K562 (cell line): Measurements from ENCODE around the gene ADNP. TPM values are rescaled to one million over a fixed set of nuclear protein-coding genes. Genes with fewer than 3 reads are reported as not detected.

Experiments
- BCL6 ChIP-seq: fragments of 250-450 bp; sonication (Bioruptor Pico); IDR thresholded peaks from 2 replicates; pipeline ENCODE4 v1.4.0; 2020
- BRD4 ChIP-seq: fragments of 200-600 bp; sonication (generic); IDR thresholded peaks from 2 replicates; pipeline ENCODE4 v1.6.1; 2017; ENCODE audit warnings: inconsistent platforms
- E2F3 ChIP-seq: fragments of 250-450 bp; sonication (Bioruptor Pico); IDR thresholded peaks from 2 replicates; pipeline ENCODE4 v1.4.0; 2020; ENCODE audit warnings: mild to moderate bottlenecking
- NCOA2 ChIP-seq, 2 experiments: fragments of 450-650 bp; IDR thresholded peaks; 2 replicates each; pipeline ENCODE4 v1.6.1; 2018; ENCODE audit warnings: mild to moderate bottlenecking in 2 of 2, moderate library complexity in 1 of 2; ENCODE audit not compliant: partially characterized antibody in 2 of 2
- NFIC ChIP-seq: fragments of 450-650 bp; IDR thresholded peaks from 2 replicates; pipeline ENCODE4 v1.6.1; 2017; ENCODE audit warnings: mild to moderate bottlenecking, inconsistent platforms
- XRCC3 ChIP-seq: fragments of 450-650 bp; IDR thresholded peaks from 2 replicates; pipeline ENCODE4 v1.6.1; 2017; ENCODE audit warnings: mild to moderate bottlenecking, moderate library complexity
- ZFX ChIP-seq: sonication (generic); formaldehyde crosslinking; IDR thresholded peaks from 2 replicates; pipeline ENCODE4 v1.8.0; 2022; ENCODE audit warnings: mild to moderate bottlenecking, missing genetic modification reagents, moderate library complexity
- ZNF12 ChIP-seq: sonication (generic); formaldehyde crosslinking; IDR thresholded peaks from 2 replicates; pipeline ENCODE4 v1.4.0; 2020; ENCODE audit warnings: mild to moderate bottlenecking, missing genetic modification reagents
- ZNF224 ChIP-seq: sonication (generic); formaldehyde crosslinking; IDR thresholded peaks from 2 replicates; pipeline ENCODE4 v1.8.0; 2022; ENCODE audit warnings: mild to moderate bottlenecking, missing genetic modification reagents
- ZNF232 ChIP-seq: sonication (generic); formaldehyde crosslinking; IDR thresholded peaks from 2 replicates; pipeline ENCODE4 v1.8.0; 2022; ENCODE audit warnings: mild to moderate bottlenecking, missing genetic modification reagents
- ZNF445 ChIP-seq: fragments of 250-450 bp; sonication (Bioruptor Pico); IDR thresholded peaks from 2 replicates; pipeline ENCODE4 v1.4.0; 2020; ENCODE audit warnings: low read depth, mild to moderate bottlenecking, moderate library complexity
- ZNF76 ChIP-seq: fragments of 250-450 bp; sonication (Bioruptor Pico); IDR thresholded peaks from 2 replicates; pipeline ENCODE4 v1.4.0; 2020; ENCODE audit warnings: mild to moderate bottlenecking, moderate library complexity, borderline replicate concordance
- polyA plus RNA-seq, 8 experiments: library from polyadenylated mRNA; depleted of rRNA in 4 of 8; stranded (reverse) in 5 of 8; unstranded in 3 of 8; fragments of >200 nt; fragmentation: Nextera tagmentation in 2 of 8; fragmentation: Illumina TruSeq in 1 of 8; extraction: Ambion mirVana in 2 of 8; extraction: Trizol in 1 of 8; gene quantifications; 2 replicates each; pipeline versions ENCODE4 v1.2.1 to v1.2.3, GENCODE V29; 2011 to 2014; ENCODE audit warnings: inconsistent platforms in 1 of 8, missing spikeins in 1 of 8
- total RNA-seq, 7 experiments: library from RNA; depleted of rRNA in 6 of 7; stranded (reverse); fragments of >200 nt in 6 of 7; fragmentation: Illumina TruSeq in 2 of 7; extraction: Trizol in 2 of 7; gene quantifications; 2 replicates each; pipeline versions ENCODE4 v1.2.1 to v1.2.3, GENCODE V29; 2011 to 2021; ENCODE audit warnings: low replicate concordance in 1 of 7
- TF ChIP-seq, protein P1 (sequence below): fragments of 250-450 bp; sonication (Bioruptor Pico); IDR thresholded peaks from 2 replicates; pipeline ENCODE4 v1.8.0; 2022; ENCODE audit warnings: moderate library complexity, mild to moderate bottlenecking, inconsistent platforms
- TF ChIP-seq, protein P2 (sequence below), 2 experiments: IDR thresholded peaks; 2 replicates each; pipeline ENCODE4 v1.6.1; 2012; ENCODE audit warnings: improper control_type of control experiment in 2 of 2, low read depth in 2 of 2, low read length in 2 of 2, borderline replicate concordance in 1 of 2
- TF ChIP-seq, protein P3 (sequence below): sonication (generic); formaldehyde crosslinking; IDR thresholded peaks from 2 replicates; pipeline ENCODE4 v1.8.0; 2023; ENCODE audit warnings: mild to moderate bottlenecking, missing genetic modification reagents
- TF ChIP-seq, protein P4 (sequence below): conservative IDR thresholded peaks from 2 replicates; pipeline ENCODE4 v1.6.1; 2011; ENCODE audit warnings: low read depth, mild to moderate bottlenecking, low read length; ENCODE audit not compliant: control insufficient read depth
- TF ChIP-seq, protein P5 (sequence below): IDR thresholded peaks from 3 replicates; pipeline ENCODE4 v1.6.1; 2011; ENCODE audit warnings: borderline replicate concordance, mild to moderate bottlenecking; ENCODE audit not compliant: insufficient read length, insufficient read depth
- TF ChIP-seq, protein P6 (sequence below): sonication (generic); formaldehyde crosslinking; IDR thresholded peaks from 2 replicates; pipeline ENCODE4 v1.8.1; 2023; ENCODE audit warnings: mild to moderate bottlenecking, missing genetic modification reagents, moderate library complexity

Gene ADNP
- total and polyA plus RNA-seq, 9 of the 15 experiments (the other 6 are each of a cell fraction or from before 2014, with no cell fraction given): 17.8 to 59.9 (median 25.3) TPM

DNA sequence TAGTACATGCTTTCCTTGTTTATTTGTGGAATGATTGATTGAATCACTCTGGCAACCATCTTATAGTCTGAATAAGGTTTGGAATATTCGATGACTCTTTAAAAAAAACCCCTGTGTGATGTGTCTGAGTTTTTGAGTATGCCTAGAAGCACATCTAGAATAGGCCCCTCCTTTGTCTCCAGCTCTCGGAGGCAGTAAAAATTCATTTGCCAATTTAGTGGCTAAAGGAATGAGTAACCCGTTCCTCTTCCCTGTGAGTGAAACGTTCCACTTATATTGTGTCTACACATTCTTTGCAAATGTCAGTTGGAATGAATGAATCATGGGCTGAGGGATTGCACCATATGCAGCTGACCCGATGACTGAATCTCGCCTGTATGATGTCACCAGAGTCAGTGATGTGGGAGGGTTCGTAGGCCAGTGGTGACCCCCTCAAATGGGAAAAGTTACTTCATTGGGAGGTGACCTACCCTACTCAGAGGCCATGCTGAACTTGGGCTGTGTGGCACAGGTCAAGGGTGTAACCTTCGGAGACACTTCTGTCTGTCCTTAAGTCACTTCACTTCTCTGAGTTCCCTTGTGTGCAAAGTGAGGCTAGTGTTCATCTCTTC lies 48.9 kb upstream of the ADNP start (continued):
- TF ChIP-seq, protein P1, sequence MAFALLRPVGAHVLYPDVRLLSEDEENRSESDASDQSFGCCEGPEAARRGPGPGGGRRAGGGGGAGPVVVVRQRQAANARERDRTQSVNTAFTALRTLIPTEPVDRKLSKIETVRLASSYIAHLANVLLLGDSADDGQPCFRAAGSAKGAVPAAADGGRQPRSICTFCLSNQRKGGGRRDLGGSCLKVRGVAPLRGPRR: no peak
- no peak for TF ChIP-seq ZNF12 (CRISPR knock-in tag)
- TF ChIP-seq NCOA2 (IDR thresholded peaks at IDR 0.05; ENCODE audit: partially characterized antibody in 2 of 2): no peak
- TF ChIP-seq ZNF76 (CRISPR knock-in tag): no peak
- TF ChIP-seq, protein P2, sequence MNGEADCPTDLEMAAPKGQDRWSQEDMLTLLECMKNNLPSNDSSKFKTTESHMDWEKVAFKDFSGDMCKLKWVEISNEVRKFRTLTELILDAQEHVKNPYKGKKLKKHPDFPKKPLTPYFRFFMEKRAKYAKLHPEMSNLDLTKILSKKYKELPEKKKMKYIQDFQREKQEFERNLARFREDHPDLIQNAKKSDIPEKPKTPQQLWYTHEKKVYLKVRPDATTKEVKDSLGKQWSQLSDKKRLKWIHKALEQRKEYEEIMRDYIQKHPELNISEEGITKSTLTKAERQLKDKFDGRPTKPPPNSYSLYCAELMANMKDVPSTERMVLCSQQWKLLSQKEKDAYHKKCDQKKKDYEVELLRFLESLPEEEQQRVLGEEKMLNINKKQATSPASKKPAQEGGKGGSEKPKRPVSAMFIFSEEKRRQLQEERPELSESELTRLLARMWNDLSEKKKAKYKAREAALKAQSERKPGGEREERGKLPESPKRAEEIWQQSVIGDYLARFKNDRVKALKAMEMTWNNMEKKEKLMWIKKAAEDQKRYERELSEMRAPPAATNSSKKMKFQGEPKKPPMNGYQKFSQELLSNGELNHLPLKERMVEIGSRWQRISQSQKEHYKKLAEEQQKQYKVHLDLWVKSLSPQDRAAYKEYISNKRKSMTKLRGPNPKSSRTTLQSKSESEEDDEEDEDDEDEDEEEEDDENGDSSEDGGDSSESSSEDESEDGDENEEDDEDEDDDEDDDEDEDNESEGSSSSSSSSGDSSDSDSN (IDR thresholded peaks at IDR 0.05; ENCODE audit: borderline replicate concordance in 1 of 2, low read depth in 2 of 2, low read length in 2 of 2): no peak
- TF ChIP-seq ZNF445 (CRISPR knock-in tag): no peak
- no peak for TF ChIP-seq XRCC3
- no peak for TF ChIP-seq ZFX
- TF ChIP-seq NFIC: no peak
- TF ChIP-seq ZNF232 (CRISPR knock-in tag): no peak
- TF ChIP-seq, protein P3, sequence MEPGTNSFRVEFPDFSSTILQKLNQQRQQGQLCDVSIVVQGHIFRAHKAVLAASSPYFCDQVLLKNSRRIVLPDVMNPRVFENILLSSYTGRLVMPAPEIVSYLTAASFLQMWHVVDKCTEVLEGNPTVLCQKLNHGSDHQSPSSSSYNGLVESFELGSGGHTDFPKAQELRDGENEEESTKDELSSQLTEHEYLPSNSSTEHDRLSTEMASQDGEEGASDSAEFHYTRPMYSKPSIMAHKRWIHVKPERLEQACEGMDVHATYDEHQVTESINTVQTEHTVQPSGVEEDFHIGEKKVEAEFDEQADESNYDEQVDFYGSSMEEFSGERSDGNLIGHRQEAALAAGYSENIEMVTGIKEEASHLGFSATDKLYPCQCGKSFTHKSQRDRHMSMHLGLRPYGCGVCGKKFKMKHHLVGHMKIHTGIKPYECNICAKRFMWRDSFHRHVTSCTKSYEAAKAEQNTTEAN (CRISPR knock-in tag): no peak
- TF ChIP-seq, protein P4, sequence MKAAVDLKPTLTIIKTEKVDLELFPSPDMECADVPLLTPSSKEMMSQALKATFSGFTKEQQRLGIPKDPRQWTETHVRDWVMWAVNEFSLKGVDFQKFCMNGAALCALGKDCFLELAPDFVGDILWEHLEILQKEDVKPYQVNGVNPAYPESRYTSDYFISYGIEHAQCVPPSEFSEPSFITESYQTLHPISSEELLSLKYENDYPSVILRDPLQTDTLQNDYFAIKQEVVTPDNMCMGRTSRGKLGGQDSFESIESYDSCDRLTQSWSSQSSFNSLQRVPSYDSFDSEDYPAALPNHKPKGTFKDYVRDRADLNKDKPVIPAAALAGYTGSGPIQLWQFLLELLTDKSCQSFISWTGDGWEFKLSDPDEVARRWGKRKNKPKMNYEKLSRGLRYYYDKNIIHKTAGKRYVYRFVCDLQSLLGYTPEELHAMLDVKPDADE: no peak
- no peak for TF ChIP-seq BRD4
- no peak for TF ChIP-seq BCL6
- no peak for TF ChIP-seq E2F3
- no peak for TF ChIP-seq ZNF224 (CRISPR knock-in tag)
- TF ChIP-seq, protein P5, sequence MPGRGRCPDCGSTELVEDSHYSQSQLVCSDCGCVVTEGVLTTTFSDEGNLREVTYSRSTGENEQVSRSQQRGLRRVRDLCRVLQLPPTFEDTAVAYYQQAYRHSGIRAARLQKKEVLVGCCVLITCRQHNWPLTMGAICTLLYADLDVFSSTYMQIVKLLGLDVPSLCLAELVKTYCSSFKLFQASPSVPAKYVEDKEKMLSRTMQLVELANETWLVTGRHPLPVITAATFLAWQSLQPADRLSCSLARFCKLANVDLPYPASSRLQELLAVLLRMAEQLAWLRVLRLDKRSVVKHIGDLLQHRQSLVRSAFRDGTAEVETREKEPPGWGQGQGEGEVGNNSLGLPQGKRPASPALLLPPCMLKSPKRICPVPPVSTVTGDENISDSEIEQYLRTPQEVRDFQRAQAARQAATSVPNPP: no peak
- TF ChIP-seq, protein P6, sequence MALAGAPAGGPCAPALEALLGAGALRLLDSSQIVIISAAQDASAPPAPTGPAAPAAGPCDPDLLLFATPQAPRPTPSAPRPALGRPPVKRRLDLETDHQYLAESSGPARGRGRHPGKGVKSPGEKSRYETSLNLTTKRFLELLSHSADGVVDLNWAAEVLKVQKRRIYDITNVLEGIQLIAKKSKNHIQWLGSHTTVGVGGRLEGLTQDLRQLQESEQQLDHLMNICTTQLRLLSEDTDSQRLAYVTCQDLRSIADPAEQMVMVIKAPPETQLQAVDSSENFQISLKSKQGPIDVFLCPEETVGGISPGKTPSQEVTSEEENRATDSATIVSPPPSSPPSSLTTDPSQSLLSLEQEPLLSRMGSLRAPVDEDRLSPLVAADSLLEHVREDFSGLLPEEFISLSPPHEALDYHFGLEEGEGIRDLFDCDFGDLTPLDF (CRISPR knock-in tag): no peak
